Tibial artery (tissue), 4 donors: ENCODE measurements around the gene SETDB1.

Source experiments
- DNase-seq, 2 donors: peaks; one replicate each; pipeline ENCODE4 v3.0.0-alpha.2; 2019
- H3K27ac ChIP-seq, 2 donors: fragments of 200-600 bp; sonication (generic) in 1 of 2; 1 replicate in 1 of 2; 2 replicates in 1 of 2; pipeline ENCODE4 v1.5.1; 2018 to 2019; ENCODE audit warnings: mild to moderate bottlenecking in 1 of 2
- H3K27me3 ChIP-seq, 2 donors: fragments of 200-600 bp; sonication (generic) in 1 of 2; one replicate each; pipeline versions ENCODE4 v1.5.1 to v1.6.0; 2016 to 2019
- H3K36me3 ChIP-seq, 3 donors: fragments of 200-600 bp; sonication (generic) in 2 of 3; one replicate each; pipeline ENCODE4 v1.5.1; 2016 to 2019; ENCODE audit warnings: mild to moderate bottlenecking in 2 of 3
- H3K4me1 ChIP-seq, 4 donors: fragments of 200-600 bp; sonication (generic) in 2 of 4; 1 replicate in 3 of 4; 2 replicates in 1 of 4; pipeline ENCODE4 v1.5.1; 2016 to 2019
- H3K4me3 ChIP-seq, 2 donors: fragments of 200-600 bp; sonication (generic) in 1 of 2; 1 replicate in 1 of 2; 2 replicates in 1 of 2; pipeline ENCODE4 v1.5.1; 2018 to 2019; ENCODE audit warnings: mild to moderate bottlenecking in 2 of 2
- H3K9me3 ChIP-seq, 3 donors: fragments of 200-600 bp; sonication (generic) in 1 of 3; one replicate each; pipeline ENCODE4 v1.5.1; 2016 to 2019
- intact Hi-C: fragments of 100-400 bp; cut with DNase I; formaldehyde crosslinking; loops from one replicate; pipeline ENCODE4 v1.15.0; 2023; ENCODE audit warnings: low total_unique reads
- TF ChIP-seq, protein P1 (sequence below), 2 experiments: fragments of 200-600 bp in 1 of 2; fragments of 450-650 bp in 1 of 2; IDR thresholded peaks; one replicate each; pipeline ENCODE4 v1.5.1; 2017 to 2019; ENCODE audit warnings: antibody characterized with exemption in 2 of 2, mild to moderate bottlenecking in 1 of 2, moderate library complexity in 1 of 2

Gene SETDB1

DNA sequence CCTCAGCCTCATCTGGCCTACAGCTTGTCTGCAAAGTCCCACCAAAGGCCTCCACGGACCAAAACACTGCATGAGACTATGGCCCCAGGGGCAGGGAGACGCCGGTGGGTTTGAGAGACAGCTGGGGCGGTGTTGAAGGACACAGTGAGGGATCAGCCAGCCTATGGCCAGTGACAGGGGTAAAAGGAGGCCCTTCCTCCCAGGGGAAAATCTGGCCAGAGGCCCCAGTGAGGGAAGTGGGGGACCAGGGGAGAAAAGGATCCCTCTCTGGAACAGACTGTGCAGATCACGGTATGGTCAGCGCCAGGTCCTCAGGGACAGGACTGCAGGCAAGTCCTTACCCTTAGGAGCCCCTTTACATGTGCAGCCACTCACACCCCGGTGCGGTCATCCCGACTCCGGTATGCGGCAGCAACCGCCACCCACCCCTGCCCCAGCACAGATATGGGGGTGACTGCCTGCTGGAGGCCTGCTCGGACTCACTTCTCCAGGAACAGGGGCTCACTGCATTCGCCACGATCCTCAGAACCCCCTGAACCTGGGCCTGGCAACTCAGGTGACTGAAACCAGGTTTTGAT is 47.2 kb downstream of the SETDB1 start:
- intact Hi-C loops: loop anchor here (10.0 kb wide), 2 partner anchors 339 to 409 kb away; no protein-coding TSS in a partner anchor
- TF ChIP-seq, protein P1, sequence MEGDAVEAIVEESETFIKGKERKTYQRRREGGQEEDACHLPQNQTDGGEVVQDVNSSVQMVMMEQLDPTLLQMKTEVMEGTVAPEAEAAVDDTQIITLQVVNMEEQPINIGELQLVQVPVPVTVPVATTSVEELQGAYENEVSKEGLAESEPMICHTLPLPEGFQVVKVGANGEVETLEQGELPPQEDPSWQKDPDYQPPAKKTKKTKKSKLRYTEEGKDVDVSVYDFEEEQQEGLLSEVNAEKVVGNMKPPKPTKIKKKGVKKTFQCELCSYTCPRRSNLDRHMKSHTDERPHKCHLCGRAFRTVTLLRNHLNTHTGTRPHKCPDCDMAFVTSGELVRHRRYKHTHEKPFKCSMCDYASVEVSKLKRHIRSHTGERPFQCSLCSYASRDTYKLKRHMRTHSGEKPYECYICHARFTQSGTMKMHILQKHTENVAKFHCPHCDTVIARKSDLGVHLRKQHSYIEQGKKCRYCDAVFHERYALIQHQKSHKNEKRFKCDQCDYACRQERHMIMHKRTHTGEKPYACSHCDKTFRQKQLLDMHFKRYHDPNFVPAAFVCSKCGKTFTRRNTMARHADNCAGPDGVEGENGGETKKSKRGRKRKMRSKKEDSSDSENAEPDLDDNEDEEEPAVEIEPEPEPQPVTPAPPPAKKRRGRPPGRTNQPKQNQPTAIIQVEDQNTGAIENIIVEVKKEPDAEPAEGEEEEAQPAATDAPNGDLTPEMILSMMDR (IDR thresholded peaks at IDR 0.05): no peak
- peak overlapping the region; percentile 78 to 81 for H3K4me3 ChIP-seq
- H3K27ac ChIP-seq: peak overlapping the region; percentile 98
- no peak for DNase-seq
- no peaks in the 10 kb centered on the region for H3K9me3 ChIP-seq
- H3K27me3 ChIP-seq: no peaks in the 10 kb centered on the region
- H3K36me3 ChIP-seq: peaks cover 4 to 6% (median 5%) of the 10 kb centered on the region in 3 donors
- H3K4me1 ChIP-seq: peaks cover 0 to 72% (median 66%) of the 10 kb centered on the region in 4 donors

DNA sequence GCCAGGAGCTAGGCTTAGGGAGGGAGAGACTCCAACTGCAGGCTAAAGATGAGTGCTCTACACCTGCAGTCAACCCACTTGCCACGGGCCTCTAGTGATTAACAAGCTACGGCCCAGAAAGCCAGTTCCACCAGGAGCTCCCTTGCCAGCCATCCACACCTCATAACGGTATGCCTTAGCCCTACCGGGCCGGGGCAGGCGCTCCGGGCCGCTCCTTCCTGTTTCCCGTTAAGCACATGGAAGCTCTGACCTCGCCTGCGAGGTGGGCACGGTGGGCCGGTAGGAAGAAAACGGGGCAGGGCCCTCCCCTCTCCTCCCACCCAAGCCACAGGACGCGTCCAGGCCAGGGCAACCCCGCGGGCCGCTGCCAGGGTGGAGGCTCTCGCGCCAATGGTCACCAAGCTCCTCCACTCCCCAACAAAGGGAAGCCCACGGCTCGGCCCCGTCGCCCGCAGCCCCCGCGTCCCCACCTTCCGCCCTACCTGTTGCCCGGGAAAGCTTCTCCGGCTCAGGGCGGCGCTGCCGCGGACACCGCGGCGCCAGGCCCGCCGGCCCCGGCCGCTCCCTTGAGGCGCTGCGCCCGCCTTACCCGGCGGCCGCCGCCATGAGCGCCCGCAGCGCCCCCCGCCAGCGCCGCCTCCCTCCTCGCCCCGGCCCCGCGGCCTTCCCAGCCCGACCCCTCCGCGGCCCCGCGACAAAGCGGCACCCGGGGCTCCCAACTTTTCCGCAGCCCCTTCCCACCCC is 47.8 kb downstream of the SETDB1 start:
- TF ChIP-seq, protein P1 (IDR thresholded peaks at IDR 0.05): no peak
- DNase-seq: peak; percentile 29 to 74
- intact Hi-C loops: loop anchor here (10.0 kb wide), 2 partner anchors 339 to 409 kb away; no protein-coding TSS in a partner anchor
- H3K4me3 ChIP-seq: peak overlapping the region; percentile 78 to 81
- no peaks in the 10 kb centered on the region for H3K9me3 ChIP-seq
- peaks cover 0 to 78% (median 68%) of the 10 kb centered on the region in 4 donors for H3K4me1 ChIP-seq
- H3K27me3 ChIP-seq: no peaks in the 10 kb centered on the region
- H3K36me3 ChIP-seq: no peaks in the 10 kb centered on the region
- H3K27ac ChIP-seq: peak overlapping the region; percentile 98

DNA sequence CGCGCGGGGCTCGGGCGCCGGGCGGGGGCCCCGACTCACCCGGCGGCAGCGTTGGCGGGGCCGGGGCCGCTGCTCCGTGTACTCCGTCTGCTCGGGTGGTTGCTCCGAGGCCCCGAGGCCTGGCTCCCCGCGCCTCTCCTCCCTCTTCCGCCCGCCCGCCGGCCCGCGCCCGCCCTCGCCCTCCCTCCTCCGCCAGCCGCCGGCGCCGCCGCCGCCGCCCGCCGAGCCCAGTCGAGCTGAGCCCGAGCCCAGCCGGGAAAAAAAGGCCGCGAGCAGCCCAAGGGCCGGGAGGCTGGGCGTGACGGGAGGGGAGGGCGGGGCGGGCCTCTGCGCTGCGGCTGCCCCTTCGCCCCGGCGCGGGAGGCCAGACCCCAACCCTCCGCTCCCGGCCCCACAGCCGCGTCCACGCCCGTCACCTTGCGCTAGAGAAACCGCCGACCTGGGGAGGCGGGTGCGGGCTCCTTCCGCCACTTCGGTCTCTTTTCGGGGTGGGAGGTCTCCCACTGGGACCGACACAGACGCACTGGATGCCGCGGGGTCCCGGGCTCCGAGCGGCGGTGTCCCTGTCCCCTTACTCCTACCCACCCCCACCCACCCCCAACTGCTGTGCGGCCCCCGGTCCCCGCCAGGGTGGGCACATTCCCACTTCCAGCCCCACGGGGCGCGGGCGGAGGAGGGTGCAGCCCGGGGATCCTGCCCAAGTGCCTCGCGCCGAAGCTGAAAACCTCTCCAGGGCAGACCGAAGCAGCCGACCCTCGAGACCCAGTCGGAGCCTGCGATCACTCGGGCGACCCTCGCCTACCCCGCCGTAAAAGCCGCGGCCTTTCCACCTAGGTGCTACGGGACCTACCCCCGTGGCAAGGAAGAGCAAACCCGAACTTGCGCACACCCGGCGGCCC is 48.7 kb downstream of the SETDB1 start, which contains the start of gene CERS2:
Gene CERS2 (minus strand): TSS at position 256 of the 899 bp plus-strand sequence. CDS start 5,745 bp downstream, outside the sequence.
- Histone ChIP-seq H3K9me3 (no peaks in the 10 kb centered on the region), H3K4me3 (peak within 1 kb of the TSS; percentile 78 to 81), H3K4me1 (peaks cover 0 to 82% (median 72%) of the 10 kb centered on the region in 4 donors), H3K27ac (peak within 1 kb of the TSS; percentile 98), H3K27me3 (no peaks in the 10 kb centered on the region), H3K36me3 (no peaks in the 10 kb centered on the region)
- peak; percentile 76 to 92 for DNase-seq
- TF ChIP-seq, protein P1 (IDR thresholded peaks at IDR 0.05): no peak
- intact Hi-C loops: loop anchor here (5.0 to 10.0 kb wide), 3 partner anchors 48 to 410 kb away; partner anchors contain the start of gene SETDB1

DNA sequence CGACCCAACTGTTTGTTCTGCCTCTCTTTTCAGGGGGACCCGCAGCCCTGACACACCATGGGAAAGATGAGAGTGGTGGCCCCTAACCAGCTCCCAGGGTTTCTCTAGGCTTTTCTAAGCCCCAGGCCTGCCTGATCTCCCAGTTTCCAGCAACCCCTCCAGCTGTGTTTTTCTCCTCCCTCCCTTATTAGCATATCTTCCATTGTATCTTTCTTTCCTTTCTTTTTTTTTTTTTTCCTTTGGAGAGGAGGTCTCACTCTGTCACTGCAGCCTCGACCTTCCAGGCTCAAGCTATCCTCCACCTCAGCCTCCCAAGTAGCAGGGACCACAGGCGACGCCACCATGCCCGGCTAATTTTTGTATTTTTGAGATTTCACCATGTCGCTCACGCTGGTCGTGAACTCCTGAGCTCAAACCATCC is 50.2 kb downstream of the SETDB1 start:
- no peak for DNase-seq
- peak overlapping the region; percentile 98 for H3K27ac ChIP-seq
- no peaks in the 10 kb centered on the region for H3K36me3 ChIP-seq
- no peak overlapping the region for H3K4me3 ChIP-seq
- H3K9me3 ChIP-seq: no peaks in the 10 kb centered on the region
- no peaks in the 10 kb centered on the region for H3K27me3 ChIP-seq
- intact Hi-C loops: loop anchor here (5.0 to 10.0 kb wide), 3 partner anchors 49 to 412 kb away; partner anchors contain the start of gene SETDB1
- peaks cover 0 to 70% (median 61%) of the 10 kb centered on the region in 4 donors for H3K4me1 ChIP-seq
- TF ChIP-seq, protein P1 (IDR thresholded peaks at IDR 0.05): no peak
